ENCODE measurements around the gene SCUBE2. TPM values are rescaled to one million over a fixed set of nuclear protein-coding genes. Genes with fewer than 3 reads are reported as not detected.
A peak's percentile ranks its signal among the peaks of the same experiment; 100 is the strongest.

SCUBE2 gene
- total and polyA plus RNA-seq, 2 of the 4 experiments (the other 2 are of a cell fraction), result 0.43 to 0.72 TPM

GRCh38 chr11:9037046-9037780, 54.2 kb downstream of the SCUBE2 start:
- H3K9me1 ChIP-seq (ENCODE audit: insufficient read depth, low read length), result no peaks in the 10 kb centered on the region; the same call in 1 of the 2 replicates
- no peak overlapping the region for H2AFZ ChIP-seq (replicated peaks; ENCODE audit: low read length, poor library complexity)
- POLR2A ChIA-PET (ENCODE audit: unreplicated experiment), result no interaction called here
- H2BK5ac ChIP-seq (ENCODE audit: low read depth, low read length, poor library complexity, severe bottlenecking), result no peak overlapping the region
- no peak overlapping the region for H3K4me3 ChIP-seq (ENCODE audit: insufficient read depth, low read depth, low read length)
- no peak overlapping the region for H3K9ac ChIP-seq (ENCODE audit: low read depth, low read length)
- no TSS peak for BruUV-seq (replicated peaks)
- H3K9me3 ChIP-seq (ENCODE audit: control insufficient read depth, insufficient read depth, low read length), result no peaks in the 10 kb centered on the region
- H3K27me3 ChIP-seq (ENCODE audit: control insufficient read depth, insufficient read depth, low read length), result peaks cover 3% of the 10 kb centered on the region; the same call in 1 of the 2 replicates
- in situ Hi-C loops (cut with MboI; ENCODE audit: low sequenced_read_pairs) (no loop called here), dilution Hi-C loops (cut with HindIII; ENCODE audit: low sequenced_read_pairs, unreplicated experiment) (no loop called here), intact Hi-C loops (cut with micrococcal nuclease) (no loop called here)
- no peak overlapping the region for H2AK9ac ChIP-seq (replicated peaks; ENCODE audit: low read depth, low read length, poor library complexity)
- H4K20me1 ChIP-seq (ENCODE audit: insufficient read depth, low read length), result no peaks in the 10 kb centered on the region
- H3K4ac ChIP-seq (ENCODE audit: low read depth, low read length), result no peak overlapping the region
- no peak overlapping the region for H3K14ac ChIP-seq (replicated peaks; ENCODE audit: low read depth, low read length)
- no peaks in the 10 kb centered on the region for H3K36me3 ChIP-seq (ENCODE audit: control insufficient read depth, insufficient read depth, low read length)
- H3K4me1 ChIP-seq (ENCODE audit: control insufficient read depth, insufficient read depth, low read length), result no peaks in the 10 kb centered on the region
- H3K56ac ChIP-seq (ENCODE audit: extremely low read depth, insufficient read depth, low read length), result no peak overlapping the region
- H3K79me1 ChIP-seq (ENCODE audit: low read depth in 1 of 2, low read length in 2 of 2), result no peaks in the 10 kb centered on the region; a peak in 1 of 4 replicates
- DNase-seq (no peak), ATAC-seq (ENCODE audit: low read depth) (no peak)
- H2BK120ac ChIP-seq (ENCODE audit: low read depth, low read length), result no peak overlapping the region
- no peak overlapping the region for H3K18ac ChIP-seq (ENCODE audit: low read depth, low read length)
- H3K4me2 ChIP-seq (ENCODE audit: low read depth, low read length), result no peak overlapping the region
- H3K27ac ChIP-seq (ENCODE audit: insufficient read depth, low read length), result no peak overlapping the region
- H4K5ac ChIP-seq (ENCODE audit: low read depth, low read length), result no peak overlapping the region
- H2AK5ac ChIP-seq (ENCODE audit: low read depth, low read length), result no peak overlapping the region
- no peak overlapping the region for H4K91ac ChIP-seq (ENCODE audit: insufficient read depth, low read depth, low read length)
- no peak overlapping the region for H2BK15ac ChIP-seq (ENCODE audit: low read depth, low read length)
- CTCF ChIA-PET, result interaction anchor here (1.0 to 1.1 kb wide), 2 partner anchors 10 to 22 kb away, joined by 3 read pairs; no protein-coding TSS in a partner anchor
- H2BK20ac ChIP-seq (ENCODE audit: low read depth, low read length), result no peak overlapping the region
- H3K23ac ChIP-seq (ENCODE audit: low read depth, low read length), result 0 out of 2 replicates have a peak overlapping the region, but pooled peaks have one; percentile 2
- no peak overlapping the region for H4K8ac ChIP-seq (ENCODE audit: low read depth in 2 of 2, low read length in 2 of 2)
- 79% methylated on average over 3 of the region's 7 CpGs; no CpG with 5 or more reads in 1 of the 2 experiments for WGBS, 2 experiments (ENCODE audit: extremely low coverage in 2 of 2, insufficient read length in 1 of 2)
- TF ChIP-seq RFX5 (IDR thresholded peaks at IDR 0.05; ENCODE audit: low read depth, low read length) (no peak), CEBPB (IDR thresholded peaks at IDR 0.05; ENCODE audit: low read depth, low read length) (no peak), USF2 (IDR thresholded peaks at IDR 0.05; ENCODE audit: low read depth, low read length) (no peak), BHLHE40 (IDR thresholded peaks at IDR 0.05; ENCODE audit: low read depth, low read length) (no peak), CTCF (conservative IDR thresholded peaks at IDR 0.05; ENCODE audit: low read depth, low read length) (no peak), ELK1 (IDR thresholded peaks at IDR 0.05; ENCODE audit: borderline replicate concordance, low read depth, low read length) (no peak), RAD21 (IDR thresholded peaks at IDR 0.05; ENCODE audit: low read length) (no peak), POLR2A (IDR thresholded peaks at IDR 0.05; ENCODE audit: low read depth, low read length) (no peak), RCOR1 (IDR thresholded peaks at IDR 0.05; ENCODE audit: insufficient replicate concordance, low read length) (no peak), FOS (IDR thresholded peaks at IDR 0.05; ENCODE audit: low read depth, low read length) (no peak), MAFK (IDR thresholded peaks at IDR 0.05; ENCODE audit: low read depth, low read length) (no peak), SMC3 (IDR thresholded peaks at IDR 0.05; ENCODE audit: low read depth, low read length) (no peak), MXI1 (IDR thresholded peaks at IDR 0.05; ENCODE audit: borderline replicate concordance, low read depth, low read length) (no peak), MAZ (IDR thresholded peaks at IDR 0.05; ENCODE audit: borderline replicate concordance, low read depth, low read length) (no peak), CHD1 (IDR thresholded peaks at IDR 0.05; ENCODE audit: low read depth, low read length) (no peak)

Data from IMR-90 (cell line).